Measurements from ENCODE around the gene NUDT16L1.

DNA sequence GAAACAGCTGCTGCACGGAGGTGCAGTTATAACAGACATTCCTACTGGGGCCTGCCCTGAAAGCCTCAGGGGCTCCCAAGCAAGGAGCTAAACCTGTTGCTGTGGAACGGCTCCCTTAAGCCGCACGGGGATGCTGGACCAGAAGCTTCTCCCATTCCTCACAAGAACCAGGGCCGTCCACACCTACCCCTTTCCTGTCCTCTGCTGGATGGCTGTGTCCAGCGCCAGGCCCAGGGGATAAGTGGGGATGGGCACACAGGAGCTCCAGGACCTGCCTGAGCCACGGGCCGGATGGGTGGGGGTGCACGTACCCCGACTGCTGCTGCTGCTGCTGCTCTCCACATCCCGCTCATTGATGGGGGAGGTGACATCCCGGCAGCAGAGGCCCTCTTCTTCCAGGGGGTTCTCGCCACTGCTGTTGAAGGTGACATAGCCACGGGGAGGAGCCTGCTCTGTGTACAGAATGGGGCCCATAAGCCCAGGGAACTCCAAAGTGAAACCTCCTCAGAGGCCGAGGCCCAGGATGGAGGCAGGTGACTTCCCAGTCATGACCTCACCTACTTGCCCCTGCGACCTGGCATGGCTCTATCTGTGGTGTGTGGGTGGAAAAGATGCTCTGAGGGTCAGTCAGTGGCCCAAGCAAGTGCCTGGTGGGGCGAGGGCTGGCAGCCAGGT is 8.6 kb downstream of the NUDT16L1 start:
- TF ChIP-seq CTCF (IDR thresholded peaks at IDR 0.05), result no peak
- no peak for TF ChIP-seq POLR2A (IDR thresholded peaks at IDR 0.05)
- no peak for TF ChIP-seq EP300 (IDR thresholded peaks at IDR 0.05)
- TF ChIP-seq POLR2AphosphoS5 (IDR thresholded peaks at IDR 0.05), result no peak
